NCI-H526 (cell line): ENCODE results near the gene TMSB4X.
"Not testable (repeated sequence)": the region's sequence is repeated elsewhere in the genome, so short reads cannot be mapped to it uniquely, and the experiment has no call there.

ENCODE experiments used
- DNase-seq, 2 experiments: peaks; one replicate each; lab custom pipeline; 2025; lab: John Stamatoyannopoulos, UW

The TMSB4X gene

GRCh38 chrX:12976819-12977732 is 2.2 kb downstream of the TMSB4X start:
- peak in 1 of 2 experiments; percentile 36 for DNase-seq

GRCh38 chrX:12977761-12978204 is 2.9 kb downstream of the TMSB4X start:
- no peak for DNase-seq

GRCh38 chrX:12978205-12979025 is 3.5 kb downstream of the TMSB4X start:
- no peak for DNase-seq

- no peak for DNase-seq
These were observed 4.2 kb downstream of the TMSB4X start for GRCh38 chrX:12979026-12979607.

GRCh38 chrX:12979616-12980015 is 4.7 kb downstream of the TMSB4X start:
- DNase-seq, result no peak

- not testable (repeated sequence) for DNase-seq
These were observed 5.1 kb downstream of the TMSB4X start for GRCh38 chrX:12980039-12980438.

GRCh38 chrX:12981880-12982279 is 7.0 kb downstream of the TMSB4X start:
- DNase-seq, result peak; percentile 22 to 65

- peak in 1 of 2 experiments; percentile 5 for DNase-seq
These were observed 9.9 kb downstream of the TMSB4X start for GRCh38 chrX:12984603-12985319.

GRCh38 chrX:12985331-12985730 is 10.4 kb downstream of the TMSB4X start:
- DNase-seq, result no peak

- DNase-seq, result no peak
These were observed 11.4 kb downstream of the TMSB4X start for GRCh38 chrX:12986164-12986779.

GRCh38 chrX:12986886-12987285 is 12.0 kb downstream of the TMSB4X start:
- DNase-seq, result no peak

GRCh38 chrX:12987340-12987739 is 12.4 kb downstream of the TMSB4X start:
- no peak for DNase-seq

- no peak for DNase-seq
These were observed 13.1 kb downstream of the TMSB4X start for GRCh38 chrX:12987900-12988594.

GRCh38 chrX:12988797-12989196 is 13.9 kb downstream of the TMSB4X start:
- no peak for DNase-seq

- DNase-seq, result no peak
These were observed 14.6 kb downstream of the TMSB4X start for GRCh38 chrX:12989461-12989860.

GRCh38 chrX:12991575-12991974 is 16.7 kb downstream of the TMSB4X start:
- DNase-seq, result no peak

- DNase-seq, result no peak
These were observed 17.7 kb downstream of the TMSB4X start for GRCh38 chrX:12992544-12993118.

- DNase-seq, result no peak
These were observed 18.9 kb downstream of the TMSB4X start for GRCh38 chrX:12993826-12994225.

GRCh38 chrX:12994321-12994720 is 19.4 kb downstream of the TMSB4X start:
- peak in 1 of 2 experiments; percentile 42 for DNase-seq

GRCh38 chrX:12996934-12997435 is 22.1 kb downstream of the TMSB4X start:
- no peak for DNase-seq
